Measurements from ENCODE around the gene IFT122.

GRCh38 chr3:129415378-129415777 is 24.6 kb upstream of the IFT122 start:
- TF ChIP-seq LEF1 (IDR thresholded peaks at IDR 0.05; ENCODE audit: borderline replicate concordance) (no peak), L3MBTL2 (conservative IDR thresholded peaks at IDR 0.05) (no peak), SP1 (IDR thresholded peaks at IDR 0.05) (no peak), FOXM1 (IDR thresholded peaks at IDR 0.05; ENCODE audit: borderline replicate concordance) (no peak), FOXA1 (IDR thresholded peaks at IDR 0.05) (no peak), TARDBP (IDR thresholded peaks at IDR 0.05) (no peak), BHLHE40 (IDR thresholded peaks at IDR 0.05; ENCODE audit: borderline replicate concordance) (no peak), ELF4 (IDR thresholded peaks at IDR 0.05) (no peak), FOXK2 (IDR thresholded peaks at IDR 0.05) (no peak), ZNF384 (IDR thresholded peaks at IDR 0.05) (no peak), NFRKB (IDR thresholded peaks at IDR 0.05) (no peak)

Data from HEK293T (cell line).